ENCODE measurements around the gene CLEC19A.

Gene CLEC19A

DNA sequence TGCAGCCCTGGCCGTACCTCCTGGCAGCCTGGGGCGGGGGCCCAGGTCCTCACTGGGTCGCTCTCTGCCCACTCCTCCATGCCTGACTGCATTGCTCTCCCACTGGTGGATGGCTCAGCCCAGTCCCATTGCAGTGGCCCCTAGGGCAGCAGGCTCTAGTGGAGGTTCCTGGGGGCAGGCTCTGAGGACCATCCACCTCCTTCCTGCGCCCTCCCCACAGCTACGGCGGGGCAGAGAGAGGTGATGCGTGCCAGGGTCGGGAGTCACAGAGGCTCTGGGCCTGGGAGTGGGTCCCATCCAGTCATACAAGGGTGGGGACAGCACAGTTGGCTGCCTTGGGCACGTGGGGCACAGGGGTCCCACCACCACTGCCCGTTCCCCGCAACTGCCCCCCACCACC lies 44.0 kb upstream of the CLEC19A start:
- Histone ChIP-seq H3K79me2 (ENCODE audit: insufficient read depth, low read length) (no peaks in the 10 kb centered on the region), H3K27me3 (ENCODE audit: low read length) (no peaks in the 10 kb centered on the region), H3K4me3 (ENCODE audit: insufficient read depth, low read length, poor library complexity, severe bottlenecking) (no peak overlapping the region), H3K4me2 (ENCODE audit: low read depth, low read length, poor library complexity, severe bottlenecking) (no peak overlapping the region), H3K9me2 (replicated peaks; ENCODE audit: insufficient read depth, low read length) (no peaks in the 10 kb centered on the region), H3K9ac (ENCODE audit: low read length) (no peak overlapping the region), H4K20me1 (ENCODE audit: low read depth, low read length) (no peaks in the 10 kb centered on the region), H3K9me3 (ENCODE audit: insufficient read depth, low read length) (peaks cover 12% of the 10 kb centered on the region; the same call in 1 of the 2 replicates), H3K27ac (ENCODE audit: low read depth, low read length) (no peak overlapping the region), H2AFZ (ENCODE audit: low read depth, low read length, severe bottlenecking) (no peak overlapping the region), H3F3A (ENCODE audit: insufficient read depth) (no peaks in the 10 kb centered on the region), H3K36me3 (ENCODE audit: low read length) (no peaks in the 10 kb centered on the region)
- TF ChIP-seq EZH2phosphoT487 (conservative IDR thresholded peaks at IDR 0.05; ENCODE audit: low read length), result no peak
- TF ChIP-seq, protein P1, sequence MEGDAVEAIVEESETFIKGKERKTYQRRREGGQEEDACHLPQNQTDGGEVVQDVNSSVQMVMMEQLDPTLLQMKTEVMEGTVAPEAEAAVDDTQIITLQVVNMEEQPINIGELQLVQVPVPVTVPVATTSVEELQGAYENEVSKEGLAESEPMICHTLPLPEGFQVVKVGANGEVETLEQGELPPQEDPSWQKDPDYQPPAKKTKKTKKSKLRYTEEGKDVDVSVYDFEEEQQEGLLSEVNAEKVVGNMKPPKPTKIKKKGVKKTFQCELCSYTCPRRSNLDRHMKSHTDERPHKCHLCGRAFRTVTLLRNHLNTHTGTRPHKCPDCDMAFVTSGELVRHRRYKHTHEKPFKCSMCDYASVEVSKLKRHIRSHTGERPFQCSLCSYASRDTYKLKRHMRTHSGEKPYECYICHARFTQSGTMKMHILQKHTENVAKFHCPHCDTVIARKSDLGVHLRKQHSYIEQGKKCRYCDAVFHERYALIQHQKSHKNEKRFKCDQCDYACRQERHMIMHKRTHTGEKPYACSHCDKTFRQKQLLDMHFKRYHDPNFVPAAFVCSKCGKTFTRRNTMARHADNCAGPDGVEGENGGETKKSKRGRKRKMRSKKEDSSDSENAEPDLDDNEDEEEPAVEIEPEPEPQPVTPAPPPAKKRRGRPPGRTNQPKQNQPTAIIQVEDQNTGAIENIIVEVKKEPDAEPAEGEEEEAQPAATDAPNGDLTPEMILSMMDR (IDR thresholded peaks at IDR 0.05; ENCODE audit: insufficient read depth, low read length, poor library complexity, severe bottlenecking), result no peak

DNA sequence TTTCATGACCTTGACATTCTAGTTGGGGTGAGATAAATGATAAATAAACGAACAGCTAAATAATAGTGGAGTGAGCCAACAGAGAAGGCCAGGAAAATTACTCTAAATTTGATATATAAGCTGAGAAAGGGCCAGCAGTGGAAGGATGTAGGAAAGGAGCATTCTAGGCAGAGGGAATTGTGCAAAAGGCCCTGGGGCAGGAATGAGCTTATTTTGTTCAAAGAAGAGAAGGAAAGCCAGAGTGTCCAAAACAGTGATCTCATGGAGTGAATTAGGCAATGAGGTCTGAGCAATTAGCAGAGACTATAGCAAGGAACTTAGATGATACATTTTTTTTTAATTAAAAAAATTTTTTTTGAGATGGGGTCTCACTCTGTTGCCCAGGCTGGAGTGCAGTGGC lies 43.3 kb upstream of the CLEC19A start:
- no peaks in the 10 kb centered on the region for H4K20me1 ChIP-seq (ENCODE audit: low read depth, low read length)
- TF ChIP-seq EZH2phosphoT487 (conservative IDR thresholded peaks at IDR 0.05; ENCODE audit: low read length), result no peak
- TF ChIP-seq, protein P1 (IDR thresholded peaks at IDR 0.05; ENCODE audit: insufficient read depth, low read length, poor library complexity, severe bottlenecking), result no peak
- no peaks in the 10 kb centered on the region for H3K36me3 ChIP-seq (ENCODE audit: low read length)
- H3K9ac ChIP-seq (ENCODE audit: low read length), result no peak overlapping the region
- no peaks in the 10 kb centered on the region for H3F3A ChIP-seq (ENCODE audit: insufficient read depth)
- no peak overlapping the region for H3K4me2 ChIP-seq (ENCODE audit: low read depth, low read length, poor library complexity, severe bottlenecking)
- no peaks in the 10 kb centered on the region for H3K27me3 ChIP-seq (ENCODE audit: low read length)
- no peak overlapping the region for H3K27ac ChIP-seq (ENCODE audit: low read depth, low read length)
- H3K79me2 ChIP-seq (ENCODE audit: insufficient read depth, low read length), result no peaks in the 10 kb centered on the region
- H3K9me2 ChIP-seq (replicated peaks; ENCODE audit: insufficient read depth, low read length), result no peaks in the 10 kb centered on the region
- peaks cover 12% of the 10 kb centered on the region; the same call in 1 of the 2 replicates for H3K9me3 ChIP-seq (ENCODE audit: insufficient read depth, low read length)
- H3K4me3 ChIP-seq (ENCODE audit: insufficient read depth, low read length, poor library complexity, severe bottlenecking), result no peak overlapping the region
- no peak overlapping the region for H2AFZ ChIP-seq (ENCODE audit: low read depth, low read length, severe bottlenecking)

DNA sequence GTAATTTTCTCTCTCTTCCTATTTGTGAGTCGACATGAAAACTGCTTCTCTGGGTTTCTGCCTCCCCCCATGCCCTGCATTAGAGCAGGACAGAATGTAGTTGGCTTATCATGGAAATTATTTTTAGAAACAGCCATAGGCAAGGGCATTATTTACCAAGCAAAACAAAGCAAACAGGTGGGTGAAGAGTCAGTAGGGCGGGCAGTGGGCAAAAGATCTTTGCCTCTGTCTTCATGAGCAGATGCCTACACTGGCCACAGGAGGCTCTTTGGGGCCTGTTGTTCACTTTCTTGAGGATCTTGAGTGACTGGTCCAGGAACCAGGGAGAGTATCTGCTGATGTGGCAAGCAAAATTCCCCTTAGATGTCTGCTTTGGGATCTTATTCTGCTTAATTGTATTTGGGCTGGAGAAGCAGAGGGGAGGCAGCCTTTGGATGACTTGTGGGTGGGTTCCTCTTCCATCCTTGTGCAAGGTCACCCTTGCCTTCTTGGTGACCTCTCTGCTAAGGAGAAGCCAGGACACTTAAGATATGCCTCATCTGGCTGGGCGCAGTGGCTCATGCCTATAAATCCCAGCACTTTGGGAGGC lies 42.5 kb upstream of the CLEC19A start:
- no peak overlapping the region for H3K9ac ChIP-seq (ENCODE audit: low read length)
- H3K4me2 ChIP-seq (ENCODE audit: low read depth, low read length, poor library complexity, severe bottlenecking), result no peak overlapping the region
- no peaks in the 10 kb centered on the region for H4K20me1 ChIP-seq (ENCODE audit: low read depth, low read length)
- H3K9me2 ChIP-seq (replicated peaks; ENCODE audit: insufficient read depth, low read length), result no peaks in the 10 kb centered on the region
- H3K27ac ChIP-seq (ENCODE audit: low read depth, low read length), result no peak overlapping the region
- no peaks in the 10 kb centered on the region for H3K36me3 ChIP-seq (ENCODE audit: low read length)
- H3K9me3 ChIP-seq (ENCODE audit: insufficient read depth, low read length), result peaks cover 12% of the 10 kb centered on the region; the same call in 1 of the 2 replicates
- no peaks in the 10 kb centered on the region for H3F3A ChIP-seq (ENCODE audit: insufficient read depth)
- no peak for TF ChIP-seq EZH2phosphoT487 (conservative IDR thresholded peaks at IDR 0.05; ENCODE audit: low read length)
- TF ChIP-seq, protein P1 (IDR thresholded peaks at IDR 0.05; ENCODE audit: insufficient read depth, low read length, poor library complexity, severe bottlenecking), result no peak
- H2AFZ ChIP-seq (ENCODE audit: low read depth, low read length, severe bottlenecking), result no peak overlapping the region
- H3K79me2 ChIP-seq (ENCODE audit: insufficient read depth, low read length), result no peaks in the 10 kb centered on the region
- H3K27me3 ChIP-seq (ENCODE audit: low read length), result no peaks in the 10 kb centered on the region
- H3K4me3 ChIP-seq (ENCODE audit: insufficient read depth, low read length, poor library complexity, severe bottlenecking), result no peak overlapping the region
